ENCODE measurements around the gene NDST3.

NDST3 gene

DNA sequence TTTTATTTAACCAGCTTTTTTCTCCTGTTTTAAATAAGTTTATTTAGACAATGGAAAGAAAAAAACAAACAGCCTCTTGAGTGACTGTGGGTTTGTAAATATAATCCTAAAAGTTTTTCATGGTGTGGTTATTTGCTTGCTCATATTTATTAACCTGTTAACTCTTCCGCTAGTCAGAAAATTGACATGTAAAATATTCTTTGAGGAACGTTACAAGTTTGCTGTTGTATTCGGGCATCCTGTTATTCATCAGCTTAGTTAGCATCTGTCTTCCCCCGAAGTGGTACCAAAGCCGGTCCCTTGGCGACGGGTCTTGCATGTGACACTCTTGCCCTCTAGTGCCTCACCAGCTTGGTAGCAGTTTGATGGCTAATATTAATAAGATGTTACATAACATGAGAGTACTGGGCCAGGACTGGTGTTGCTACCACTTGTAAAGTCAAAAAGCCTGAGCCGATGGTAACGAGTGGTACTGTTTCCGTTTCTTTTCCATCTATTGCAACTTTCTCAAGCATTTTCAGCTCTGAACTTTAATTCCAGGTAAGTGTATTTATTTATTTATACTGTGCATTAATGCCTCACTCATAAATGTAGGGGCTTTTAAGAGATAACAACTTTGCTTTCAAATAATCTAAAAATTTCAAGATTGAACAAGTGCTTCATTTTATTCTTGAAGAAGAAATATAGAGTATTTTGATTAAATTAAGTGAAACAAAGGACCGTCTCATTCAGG, at the start of gene NDST3:
Gene NDST3 (plus strand): TSS at position 434 of the 733 bp plus-strand sequence. CDS start 19,425 bp downstream, outside the sequence.
- peak within 1 kb of the TSS; percentile 33 for H3K4me3 ChIP-seq (ENCODE audit: control insufficient read depth, low read depth, low read length)
- DNase-seq (ENCODE audit: low read depth), result peak; percentile 47
- TF ChIP-seq, protein P1, sequence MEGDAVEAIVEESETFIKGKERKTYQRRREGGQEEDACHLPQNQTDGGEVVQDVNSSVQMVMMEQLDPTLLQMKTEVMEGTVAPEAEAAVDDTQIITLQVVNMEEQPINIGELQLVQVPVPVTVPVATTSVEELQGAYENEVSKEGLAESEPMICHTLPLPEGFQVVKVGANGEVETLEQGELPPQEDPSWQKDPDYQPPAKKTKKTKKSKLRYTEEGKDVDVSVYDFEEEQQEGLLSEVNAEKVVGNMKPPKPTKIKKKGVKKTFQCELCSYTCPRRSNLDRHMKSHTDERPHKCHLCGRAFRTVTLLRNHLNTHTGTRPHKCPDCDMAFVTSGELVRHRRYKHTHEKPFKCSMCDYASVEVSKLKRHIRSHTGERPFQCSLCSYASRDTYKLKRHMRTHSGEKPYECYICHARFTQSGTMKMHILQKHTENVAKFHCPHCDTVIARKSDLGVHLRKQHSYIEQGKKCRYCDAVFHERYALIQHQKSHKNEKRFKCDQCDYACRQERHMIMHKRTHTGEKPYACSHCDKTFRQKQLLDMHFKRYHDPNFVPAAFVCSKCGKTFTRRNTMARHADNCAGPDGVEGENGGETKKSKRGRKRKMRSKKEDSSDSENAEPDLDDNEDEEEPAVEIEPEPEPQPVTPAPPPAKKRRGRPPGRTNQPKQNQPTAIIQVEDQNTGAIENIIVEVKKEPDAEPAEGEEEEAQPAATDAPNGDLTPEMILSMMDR (conservative IDR thresholded peaks at IDR 0.05; ENCODE audit: control insufficient read depth, insufficient read depth, low read depth, low read length), result peak; percentile 28

DNA sequence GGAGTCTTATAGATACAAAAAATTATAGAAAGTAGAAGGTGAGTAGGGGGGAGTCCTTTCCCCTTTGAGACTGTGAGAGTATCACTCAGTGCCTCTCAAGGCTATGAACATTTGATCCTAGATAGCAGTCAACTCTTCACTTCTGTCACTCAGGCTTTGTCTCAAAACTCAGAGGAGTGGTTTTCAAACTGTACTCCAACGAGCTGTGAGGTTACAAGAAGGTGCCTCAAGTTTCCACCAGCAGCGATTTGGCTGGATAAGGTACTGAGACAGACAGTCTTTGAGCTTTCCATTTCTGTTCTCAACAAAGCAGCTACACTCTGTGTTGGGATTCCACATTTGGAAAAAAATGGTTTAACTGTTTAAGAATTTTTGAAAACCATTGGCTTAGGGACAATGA, 48.0 kb upstream of the NDST3 start:
- H3K4me3 ChIP-seq (ENCODE audit: control insufficient read depth, low read depth, low read length), result no peak overlapping the region
- TF ChIP-seq, protein P1 (conservative IDR thresholded peaks at IDR 0.05; ENCODE audit: control insufficient read depth, insufficient read depth, low read depth, low read length), result no peak
- DNase-seq (ENCODE audit: low read depth), result no peak

DNA sequence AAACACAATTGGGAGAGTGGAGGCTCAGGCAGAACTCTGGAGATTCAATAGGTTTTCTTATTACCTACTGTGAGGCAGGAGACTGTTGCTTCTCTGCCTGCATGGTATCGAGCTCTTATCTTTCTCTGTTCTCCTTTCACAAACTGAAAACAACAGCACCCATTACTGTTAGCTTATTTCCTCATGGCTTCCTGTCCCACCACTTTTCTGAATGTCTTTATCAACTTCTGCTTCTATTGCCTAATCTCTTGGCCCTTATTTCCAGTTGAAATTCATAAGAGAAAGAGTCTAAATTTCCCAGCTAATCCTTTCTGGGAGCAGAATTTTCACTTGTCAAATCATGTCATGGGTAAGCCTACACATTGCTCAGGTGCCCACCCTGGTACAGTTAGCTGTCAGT, 46.8 kb upstream of the NDST3 start:
- H3K4me3 ChIP-seq (ENCODE audit: control insufficient read depth, low read depth, low read length), result no peak overlapping the region
- TF ChIP-seq, protein P1 (conservative IDR thresholded peaks at IDR 0.05; ENCODE audit: control insufficient read depth, insufficient read depth, low read depth, low read length), result no peak

DNA sequence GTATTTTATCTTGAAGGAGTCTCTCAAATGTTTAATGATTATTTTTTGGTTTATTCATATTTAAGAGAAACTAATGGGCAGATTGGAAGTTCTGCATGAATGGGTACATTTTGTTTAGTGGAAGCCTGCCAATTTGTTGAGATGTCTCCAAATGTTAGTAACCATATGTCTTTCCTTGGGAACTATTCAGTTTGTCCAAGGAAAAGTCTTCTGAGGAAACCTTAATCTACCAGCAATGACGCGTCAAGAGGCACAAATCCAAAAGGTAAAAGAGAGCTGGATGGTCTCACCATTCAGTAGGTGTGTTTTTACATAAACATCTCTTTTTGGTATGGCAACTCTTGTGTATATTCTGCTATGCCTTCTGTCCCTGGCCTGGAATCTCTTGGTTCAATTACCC, 37.4 kb upstream of the NDST3 start:
- DNase-seq (ENCODE audit: low read depth), result no peak
- TF ChIP-seq, protein P1 (conservative IDR thresholded peaks at IDR 0.05; ENCODE audit: control insufficient read depth, insufficient read depth, low read depth, low read length), result no peak
- no peak overlapping the region for H3K4me3 ChIP-seq (ENCODE audit: control insufficient read depth, low read depth, low read length)

More for the DNA sequence above, 46.8 kb upstream of the NDST3 start:
- no peak for DNase-seq (ENCODE audit: low read depth)

DNA sequence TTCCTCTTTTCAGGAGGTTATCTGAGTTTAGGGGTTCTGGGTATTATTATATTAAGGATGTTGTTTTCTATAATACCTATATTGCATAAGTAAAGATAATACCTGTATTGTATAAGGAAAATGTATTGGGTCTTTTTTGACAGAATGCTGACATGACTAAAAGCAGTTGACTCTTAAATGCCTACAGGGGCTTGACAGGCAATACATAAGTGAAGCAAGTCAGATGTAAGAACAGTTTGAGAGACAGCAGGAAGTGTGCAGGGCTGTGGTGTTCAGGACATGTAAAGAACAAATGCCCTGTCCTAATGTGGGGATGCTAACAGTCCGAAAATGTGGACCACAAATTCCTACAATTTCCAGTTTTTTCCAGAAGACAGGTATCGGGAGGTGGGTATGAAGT, 30.2 kb upstream of the NDST3 start:
- no peak overlapping the region for H3K4me3 ChIP-seq (ENCODE audit: control insufficient read depth, low read depth, low read length)

DNA sequence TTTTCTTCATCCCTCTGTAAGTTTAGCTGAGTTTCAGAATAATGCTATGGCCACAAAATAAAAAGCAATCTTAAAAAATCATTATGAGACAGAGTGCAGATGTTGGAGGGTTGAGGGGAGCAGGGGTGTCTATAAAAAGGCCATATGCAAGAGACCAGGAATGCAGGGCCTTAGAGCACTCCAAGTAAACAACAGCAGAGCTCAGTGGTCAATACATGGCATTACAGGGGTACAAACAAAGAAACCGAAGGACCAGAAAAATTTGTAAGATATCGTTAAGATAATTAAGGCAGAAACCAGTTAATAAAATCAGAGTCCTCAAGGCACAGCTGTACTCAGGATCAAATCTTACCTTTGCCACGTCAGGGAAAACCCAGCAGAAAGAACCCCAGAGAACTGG, 28.4 kb upstream of the NDST3 start:
- no peak for DNase-seq (ENCODE audit: low read depth)

More for the DNA sequence above, 30.2 kb upstream of the NDST3 start:
- DNase-seq (ENCODE audit: low read depth), result no peak
- TF ChIP-seq, protein P1 (conservative IDR thresholded peaks at IDR 0.05; ENCODE audit: control insufficient read depth, insufficient read depth, low read depth, low read length), result no peak

More for the DNA sequence above, 28.4 kb upstream of the NDST3 start:
- TF ChIP-seq, protein P1 (conservative IDR thresholded peaks at IDR 0.05; ENCODE audit: control insufficient read depth, insufficient read depth, low read depth, low read length), result no peak
- H3K4me3 ChIP-seq (ENCODE audit: control insufficient read depth, low read depth, low read length), result no peak overlapping the region

Measured in fibroblast of mammary gland (primary cell).